ENCODE results near the gene PTPN5.

The PTPN5 gene

DNA sequence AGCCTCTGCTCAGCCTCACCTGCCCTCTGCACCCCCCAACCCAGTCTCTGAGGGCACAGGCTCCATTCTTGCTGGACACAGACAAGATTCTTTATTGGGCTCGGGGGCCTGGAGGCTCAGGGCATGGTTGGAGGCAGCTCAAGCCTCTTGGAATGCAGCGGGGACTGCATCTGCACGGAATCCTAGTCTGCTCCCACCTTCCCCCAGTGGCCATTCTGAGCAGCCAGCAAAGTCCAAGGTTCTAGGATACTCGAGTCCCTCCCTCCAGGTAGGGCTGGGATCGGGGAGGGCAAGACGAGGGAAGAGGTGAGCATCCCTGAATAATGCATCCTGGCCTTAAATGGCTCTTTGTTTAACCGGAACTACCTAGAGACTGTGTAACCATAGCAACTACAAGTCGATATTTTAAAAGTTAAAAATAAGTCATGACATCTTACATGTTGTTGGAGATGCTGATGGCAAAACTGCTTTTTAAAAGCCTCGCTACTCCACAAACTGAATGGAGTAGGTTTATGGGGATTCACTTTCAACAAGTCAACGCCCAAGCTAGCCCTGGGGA lies 54.9 kb downstream of the PTPN5 start:
- no peak for DNase-seq

DNA sequence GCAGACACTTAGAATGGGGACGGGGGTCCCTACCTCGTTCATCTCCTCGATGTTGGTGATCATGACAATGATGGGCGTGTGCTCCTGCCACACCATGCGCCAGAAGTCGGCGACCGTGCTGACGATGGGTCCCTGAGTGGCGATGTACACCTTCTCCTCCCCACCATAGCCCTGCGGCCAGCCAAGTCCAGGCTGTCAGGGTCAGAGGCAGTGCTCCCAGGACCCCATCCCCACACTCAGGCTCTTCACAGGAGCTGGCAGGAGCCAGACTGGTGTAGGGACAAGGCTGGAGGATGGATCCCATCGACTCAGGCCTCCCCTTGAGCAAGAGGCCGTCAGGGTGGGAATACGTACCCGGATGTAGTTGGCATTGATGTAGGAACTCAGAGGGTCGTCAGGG lies 58.4 kb downstream of the PTPN5 start:
- no peak for DNase-seq

DNA sequence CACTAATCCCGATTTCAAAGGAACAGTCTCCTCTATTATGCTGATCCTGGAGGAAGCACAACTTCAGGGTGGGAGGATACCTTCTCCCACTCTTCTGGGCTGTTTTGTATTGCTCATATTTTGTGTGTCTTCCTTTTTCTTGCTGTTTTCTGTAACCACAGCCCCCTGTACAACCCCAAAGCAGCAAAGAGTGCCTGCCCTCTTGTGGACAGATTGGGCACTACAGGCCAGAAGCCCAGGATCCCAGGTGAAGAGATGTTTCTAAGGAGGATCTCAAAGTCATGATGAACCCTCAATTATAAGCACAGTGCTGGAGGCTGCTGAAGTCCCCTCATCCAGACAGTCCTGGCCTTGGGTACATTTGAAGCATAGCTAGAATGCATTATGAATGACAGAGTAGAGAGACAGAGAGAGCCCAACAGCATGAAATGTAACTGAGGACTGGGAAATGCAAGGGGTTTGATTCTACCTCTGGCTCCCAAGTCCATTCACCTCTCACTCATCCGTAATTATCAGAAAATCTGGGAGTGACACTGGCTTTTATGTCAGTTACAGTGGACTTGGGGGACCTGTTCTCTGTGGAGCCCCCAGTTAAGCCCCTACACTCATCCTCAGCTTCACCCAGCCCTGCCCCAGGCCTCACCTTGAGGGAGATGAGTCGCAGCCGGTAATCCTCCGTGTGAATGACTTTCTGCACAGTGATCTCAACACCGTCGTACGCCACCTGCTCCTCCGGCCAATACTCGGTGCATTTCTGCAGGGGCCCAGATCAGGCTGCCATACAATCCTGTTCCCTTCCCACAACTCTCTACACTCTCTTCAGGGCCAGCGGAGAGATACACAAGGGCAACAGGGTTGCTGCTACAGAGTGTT lies 59.4 kb downstream of the PTPN5 start:
- DNase-seq, result peak; percentile 82

DNA sequence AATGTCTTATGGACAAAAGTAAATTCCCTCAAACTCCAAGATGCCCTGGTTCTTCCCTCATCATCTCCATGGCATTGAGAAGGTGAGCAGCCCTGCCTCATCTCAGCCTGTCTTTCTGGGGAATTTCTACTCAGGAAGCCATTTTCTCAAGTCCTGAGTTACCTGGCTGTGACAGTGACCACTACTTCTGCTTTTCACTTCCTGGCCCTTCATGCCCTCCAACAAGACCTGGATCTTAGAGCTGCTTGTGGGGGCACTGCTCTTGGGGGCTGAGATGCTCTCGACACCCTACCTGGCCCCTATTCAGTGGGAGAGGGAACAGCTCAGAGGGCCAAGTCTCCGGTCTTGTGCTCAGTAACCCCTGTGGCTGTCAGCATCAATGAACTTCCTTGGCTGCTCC lies 60.2 kb downstream of the PTPN5 start:
- DNase-seq, result no peak

DNA sequence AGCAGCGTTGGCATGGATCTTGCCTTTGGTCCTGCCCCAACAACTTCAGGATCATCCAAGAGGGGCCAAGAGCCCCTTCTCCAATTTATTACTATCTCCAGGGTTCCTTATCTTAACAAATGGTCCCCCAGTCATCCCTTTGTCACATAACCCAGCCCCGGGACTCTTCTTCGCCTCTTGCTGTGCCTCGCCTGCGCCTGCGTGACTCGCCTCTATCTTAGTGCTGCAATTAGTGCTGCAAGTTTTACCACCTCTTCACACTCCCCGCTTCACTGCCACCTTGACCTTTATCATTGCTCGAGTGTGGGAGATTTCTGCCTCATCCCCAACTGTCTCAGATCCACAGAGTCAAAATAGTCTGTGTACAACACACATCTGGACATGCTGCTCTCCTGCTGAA lies 61.6 kb downstream of the PTPN5 start:
- no peak for DNase-seq

DNA sequence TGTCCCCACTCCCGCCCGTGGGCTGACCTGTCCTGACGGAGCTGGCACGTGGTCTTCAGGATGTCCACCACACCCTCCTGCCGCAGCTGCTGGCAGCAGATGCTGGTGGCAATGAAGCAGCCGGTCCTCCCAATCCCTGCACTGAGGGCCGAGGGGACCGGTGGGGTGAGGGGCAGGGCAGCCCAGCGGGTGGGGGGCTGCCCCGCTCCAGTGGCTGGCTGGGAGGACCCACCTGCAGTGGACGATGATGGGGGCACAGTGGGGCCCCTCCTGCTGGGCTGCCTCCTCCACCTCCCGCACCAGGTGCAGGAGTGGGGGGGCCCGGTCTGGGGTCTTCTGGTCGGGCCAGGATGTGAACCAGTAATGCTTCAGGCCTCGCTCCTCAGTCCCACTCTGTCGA lies 62.2 kb downstream of the PTPN5 start:
- DNase-seq, result no peak

DNA sequence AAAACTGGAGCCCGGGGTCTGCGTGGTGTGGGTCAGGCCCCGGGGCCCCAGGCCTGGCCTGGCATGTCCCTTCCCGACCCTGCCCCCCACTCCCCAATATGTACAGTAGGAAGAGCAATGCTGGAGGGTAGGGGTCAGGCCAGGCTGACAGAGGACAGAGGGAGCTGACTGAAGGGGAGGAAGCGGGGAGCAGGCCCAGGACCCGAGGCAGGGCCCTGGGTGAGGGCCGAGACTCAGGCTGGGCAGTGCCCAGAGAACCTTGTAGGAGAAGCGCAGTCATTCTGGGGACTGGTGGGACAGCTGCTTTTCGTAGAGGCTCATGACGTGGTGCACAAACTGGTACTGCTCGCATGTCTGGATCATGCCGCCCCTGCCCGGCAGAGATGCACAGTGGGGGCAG lies 62.9 kb downstream of the PTPN5 start:
- DNase-seq, result no peak

DNA sequence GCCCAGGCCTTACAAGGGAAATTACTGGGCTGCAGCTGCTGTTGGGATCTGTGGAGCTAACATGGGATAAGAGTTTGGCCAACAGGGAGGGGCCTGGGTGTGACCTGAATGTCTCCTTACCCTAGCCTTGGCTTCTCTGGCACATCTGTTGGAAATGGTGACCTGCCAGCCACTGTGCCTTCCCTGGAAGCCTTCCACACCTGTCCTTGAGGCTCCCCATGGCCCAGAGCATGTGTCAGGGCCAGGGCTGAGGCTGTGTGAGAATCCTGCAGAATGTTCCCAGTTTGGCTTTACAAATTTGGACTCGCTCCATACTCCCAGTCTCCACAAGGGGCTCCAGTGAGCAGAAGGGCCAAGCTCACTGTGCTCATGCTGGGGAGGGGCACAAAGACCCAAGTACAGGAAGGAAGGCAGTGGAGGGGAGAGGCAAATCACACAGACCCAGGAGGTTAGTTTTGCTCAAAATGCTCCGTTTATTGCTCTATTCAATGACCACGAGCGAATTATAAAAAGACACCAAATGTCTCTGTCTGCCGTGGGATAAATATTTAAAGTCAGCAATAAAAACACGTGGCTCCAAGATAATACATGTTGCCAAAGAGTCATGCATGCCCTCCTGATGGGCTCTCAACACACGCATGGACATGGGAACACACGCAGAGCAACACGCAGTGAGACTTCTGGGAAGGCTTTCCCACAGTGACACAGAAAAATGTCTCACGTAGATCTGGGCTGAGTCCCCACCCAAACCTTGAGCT lies 63.9 kb downstream of the PTPN5 start:
- peak; percentile 60 for DNase-seq

DNA sequence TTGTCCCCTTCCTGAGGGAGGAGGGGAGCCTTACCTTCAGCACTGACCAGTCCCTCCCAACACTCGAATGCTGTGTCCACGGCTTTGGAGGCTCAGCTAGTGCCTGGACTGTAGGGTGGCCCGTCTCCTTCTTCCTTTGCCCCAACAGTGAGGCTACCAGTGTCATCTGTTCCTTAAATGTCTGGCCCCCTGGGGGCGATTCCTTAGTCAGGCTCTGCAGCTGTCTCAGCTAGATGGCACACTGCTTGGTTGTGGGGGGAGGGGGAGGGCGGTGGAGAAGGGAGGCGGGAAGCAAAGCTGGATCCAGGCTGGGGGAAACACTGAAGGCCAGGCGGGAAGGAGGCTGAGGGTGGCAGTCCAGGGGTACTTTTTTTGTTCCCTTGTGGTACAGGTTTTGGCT lies 65.6 kb downstream of the PTPN5 start, which contains the start of gene IGSF22:
IGSF22 (minus strand) TSS at position 149 of the 400 bp plus-strand sequence. CDS start 1,952 bp downstream, outside the sequence.
- no peak for DNase-seq

DNA sequence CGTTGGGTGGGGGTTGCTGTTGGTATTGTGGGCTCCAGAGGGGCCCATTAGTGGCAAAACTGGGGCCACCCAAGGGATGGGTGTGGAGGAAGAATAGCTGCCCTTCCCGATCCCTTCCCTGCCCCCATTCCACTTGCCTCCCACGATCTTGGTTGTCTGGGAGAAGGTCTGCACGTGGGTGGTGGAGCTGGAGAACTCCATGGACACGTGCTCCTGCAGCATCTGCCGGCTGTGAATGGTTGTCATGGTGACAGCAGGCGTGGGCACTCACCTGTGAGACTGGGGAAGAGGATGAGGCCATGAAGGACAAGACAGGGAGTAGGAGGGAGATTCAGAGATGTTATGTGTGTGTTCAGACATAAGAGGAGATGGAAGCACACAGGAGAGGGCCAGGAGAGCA lies 67.6 kb downstream of the PTPN5 start:
- no peak for DNase-seq

DNA sequence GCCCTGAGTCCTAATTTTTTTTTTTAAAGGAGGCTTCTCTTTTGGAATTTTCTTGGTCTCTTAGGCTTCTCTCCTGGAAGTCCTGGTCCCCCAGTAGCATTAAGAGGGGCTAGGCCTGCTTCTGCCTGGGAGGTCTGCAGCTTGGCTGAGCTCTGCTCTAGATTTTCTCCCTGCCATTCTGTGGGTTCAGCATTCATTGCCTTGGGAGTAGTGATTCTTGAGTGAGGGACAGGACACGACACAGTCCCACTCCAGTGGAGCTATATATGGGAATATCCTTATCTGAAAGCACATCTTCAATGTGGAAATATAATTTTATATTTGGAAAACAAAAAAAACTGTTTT lies 69.3 kb downstream of the PTPN5 start:
- no peak for DNase-seq

DNA sequence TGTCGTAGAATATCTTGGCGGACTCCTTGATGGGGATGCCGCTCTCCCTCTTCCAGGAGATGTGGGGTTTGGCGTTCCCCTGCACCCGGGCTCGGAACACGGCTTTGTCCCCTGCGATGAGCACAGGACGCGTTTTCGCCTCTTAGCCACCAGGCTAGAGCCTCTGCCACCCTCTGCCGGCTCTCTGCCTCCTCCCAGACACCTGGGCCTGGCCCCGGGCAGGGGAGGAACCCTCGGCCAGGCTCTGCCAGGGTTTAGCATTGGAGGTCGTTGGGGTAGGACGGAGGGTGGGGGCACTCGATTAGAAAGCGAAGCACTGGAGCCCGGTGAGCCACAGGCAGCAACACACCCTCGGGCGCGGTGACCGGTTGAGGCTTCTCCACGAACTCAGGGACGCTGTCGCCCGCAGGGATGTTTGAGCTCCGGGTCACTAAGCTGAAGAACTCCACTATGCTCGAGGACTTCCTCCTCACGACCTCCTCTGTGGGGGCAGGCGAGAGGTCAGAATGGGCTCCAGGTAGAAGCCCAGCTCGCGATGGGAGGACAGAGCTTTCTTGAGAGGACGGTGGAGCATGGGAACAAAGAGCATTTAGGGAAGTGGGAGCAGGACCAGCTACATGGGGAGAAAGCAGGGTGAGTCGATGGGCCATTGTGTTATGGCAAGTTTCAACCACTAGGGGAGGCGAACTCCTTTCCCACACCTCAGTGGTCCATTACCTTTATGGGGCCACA lies 69.9 kb downstream of the PTPN5 start:
- DNase-seq, result peak; percentile 58

DNA sequence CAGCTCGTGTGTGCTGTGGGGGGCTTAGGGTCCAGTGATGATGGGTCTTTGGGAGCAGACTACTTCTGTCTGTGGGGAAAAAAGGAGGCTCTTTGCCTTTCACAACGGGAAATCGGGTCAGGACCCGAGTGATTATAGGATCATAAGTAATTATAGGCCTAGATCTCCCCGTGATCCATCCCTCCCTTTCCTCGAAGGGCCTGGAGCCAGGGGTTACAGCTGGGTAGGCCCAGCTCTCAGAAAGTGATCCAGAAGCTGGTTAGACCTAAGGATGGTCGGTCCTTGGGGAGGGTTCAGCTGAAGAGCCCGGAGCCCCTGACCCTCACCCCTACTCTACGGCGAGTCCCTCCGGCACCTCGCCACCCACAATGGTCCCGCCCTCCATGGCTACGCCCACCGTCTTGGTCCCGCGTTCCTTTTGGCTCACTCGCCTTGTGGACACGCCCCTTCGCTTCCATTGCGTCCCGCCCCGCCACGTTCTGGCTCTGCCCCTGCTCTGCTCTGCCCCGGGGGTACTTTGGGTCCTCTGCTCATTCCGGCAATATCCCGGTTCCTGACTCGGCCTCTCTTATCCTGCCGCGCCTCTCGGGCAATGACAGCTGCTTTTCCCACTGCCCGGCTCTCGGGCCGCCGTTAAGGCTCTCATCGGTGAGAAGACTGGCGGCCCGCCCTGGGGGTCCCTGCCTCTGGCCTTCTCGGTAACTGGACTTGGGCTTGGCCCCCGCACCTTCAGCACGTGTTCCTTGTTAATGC lies 70.6 kb downstream of the PTPN5 start:
- peak; percentile 87 for DNase-seq

DNA sequence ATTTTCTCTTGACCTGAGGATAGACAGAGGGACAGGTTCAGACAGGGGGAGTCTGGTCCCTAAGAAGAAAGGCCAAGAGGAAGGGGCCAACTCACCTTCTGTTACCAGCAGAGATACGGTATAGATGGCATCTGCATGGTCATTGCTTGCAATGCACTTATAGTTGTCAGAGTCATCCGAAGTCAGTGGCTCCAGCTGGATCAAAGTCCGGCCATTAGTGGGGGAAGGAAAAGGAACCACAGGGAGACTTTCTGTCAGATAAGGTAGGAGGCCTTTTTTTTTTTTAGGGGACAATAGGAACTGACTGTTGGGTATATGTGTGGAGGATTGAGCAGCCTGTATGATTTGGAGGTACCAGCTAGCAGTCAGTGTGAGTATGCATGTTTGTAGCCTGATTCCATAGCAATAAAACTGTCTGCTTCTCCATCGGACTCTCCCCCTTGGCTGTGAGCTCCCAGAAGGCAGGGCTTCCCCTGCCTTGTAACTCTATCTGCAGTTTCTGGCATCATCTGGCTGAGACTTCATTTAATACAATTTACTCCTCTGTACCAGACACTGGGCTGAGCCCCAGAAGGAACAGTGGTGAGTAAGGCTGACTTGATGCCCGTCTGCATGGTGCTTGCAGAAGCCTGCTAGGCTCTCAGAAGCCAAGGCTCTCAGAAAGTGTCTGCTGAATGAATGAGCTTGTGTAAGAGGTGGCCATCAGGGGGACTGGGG lies 71.3 kb downstream of the PTPN5 start:
- no peak for DNase-seq

DNA sequence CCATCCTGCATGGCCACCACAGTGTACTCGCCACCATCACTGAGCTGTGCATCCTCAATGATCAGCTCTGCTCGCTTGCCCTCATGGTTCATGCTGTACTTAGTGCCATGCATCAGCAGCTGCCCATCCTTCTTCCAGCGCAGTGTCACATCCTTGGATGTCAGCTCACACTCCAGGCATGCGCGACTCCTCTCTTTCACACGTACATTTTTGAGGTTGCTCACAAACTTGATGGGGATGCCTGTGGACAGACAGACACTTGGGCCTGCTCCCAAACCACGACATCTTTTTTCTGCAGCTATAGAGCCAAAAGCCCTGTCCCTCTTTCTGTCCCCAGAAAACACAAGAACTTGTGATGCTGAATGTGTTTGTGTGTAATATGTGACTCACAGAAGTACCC lies 76.1 kb downstream of the PTPN5 start:
- no peak for DNase-seq

DNA sequence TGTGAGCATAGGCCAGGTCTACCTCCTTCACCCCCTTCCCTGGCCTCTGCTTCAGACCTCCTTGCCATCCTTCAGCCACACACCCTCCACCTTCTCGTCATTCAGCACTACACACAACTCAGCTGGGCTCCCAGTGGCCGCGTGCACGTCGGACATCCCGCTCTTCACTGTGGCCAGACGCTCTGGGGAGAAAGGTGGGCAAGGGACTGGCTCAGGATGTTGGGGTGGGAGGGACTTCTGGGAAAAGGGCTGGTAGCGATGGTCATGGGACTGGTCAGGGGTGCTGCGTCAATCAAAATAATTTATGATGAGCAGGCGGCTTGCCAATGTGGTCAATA lies 77.2 kb downstream of the PTPN5 start:
- DNase-seq, result no peak

DNA sequence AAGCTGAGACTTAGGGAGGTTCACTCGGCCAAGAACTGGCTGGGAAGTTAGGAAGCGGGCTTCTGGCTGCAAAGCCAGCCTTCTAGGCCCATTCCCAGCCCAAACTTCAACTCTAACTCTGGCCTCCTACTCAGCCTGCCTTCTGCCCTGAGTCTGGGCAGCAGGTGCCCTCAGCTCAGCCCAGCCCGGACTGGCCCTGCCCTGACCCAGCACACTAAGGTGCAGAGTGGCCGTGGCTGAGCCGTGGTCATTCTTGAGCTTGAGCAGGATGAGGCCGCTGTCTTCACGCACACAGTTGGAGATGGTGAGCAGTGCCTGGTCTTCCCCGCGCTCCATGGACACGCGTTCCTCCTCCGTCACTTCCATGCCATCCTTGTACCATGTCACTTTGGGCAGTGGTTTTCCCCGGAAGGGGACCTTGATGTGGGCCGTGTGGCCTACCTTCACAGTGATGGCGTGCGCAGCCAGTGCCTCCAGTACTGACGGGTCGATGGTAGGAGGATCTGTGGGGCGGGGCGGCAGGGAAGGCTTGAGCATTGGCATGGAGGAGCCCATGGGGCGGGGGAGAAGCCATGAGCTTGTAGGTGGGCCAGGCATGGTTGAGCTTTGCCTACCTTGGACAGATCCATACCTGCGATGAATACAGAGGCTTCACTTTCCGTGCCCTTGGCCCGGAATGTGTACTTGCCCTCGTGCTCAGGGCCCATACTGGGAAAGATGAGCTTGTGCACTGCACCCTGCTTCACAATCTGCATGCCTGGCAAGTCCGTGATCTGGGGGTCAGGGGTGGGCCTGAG lies 77.8 kb downstream of the PTPN5 start:
- no peak for DNase-seq

DNA sequence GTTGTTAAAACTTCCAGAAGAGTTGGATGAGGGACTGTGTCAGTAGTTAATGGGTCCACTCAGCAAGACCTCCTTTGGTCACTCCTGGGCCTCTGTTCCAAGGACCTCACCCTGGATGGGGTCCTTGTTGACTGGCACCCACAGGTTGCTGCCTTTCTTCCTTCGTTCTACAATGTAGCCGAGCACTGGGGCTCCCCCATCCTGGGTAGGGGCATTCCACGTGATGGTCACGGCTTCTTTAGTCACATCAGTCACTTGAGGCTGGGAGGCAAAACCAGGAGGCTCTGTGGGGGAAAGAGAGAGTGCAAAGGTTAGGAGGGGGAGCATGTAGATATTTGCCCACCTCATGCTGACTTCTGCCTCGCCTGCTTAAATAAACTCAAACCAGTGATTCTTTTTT lies 81.1 kb downstream of the PTPN5 start:
- DNase-seq, result no peak

DNA sequence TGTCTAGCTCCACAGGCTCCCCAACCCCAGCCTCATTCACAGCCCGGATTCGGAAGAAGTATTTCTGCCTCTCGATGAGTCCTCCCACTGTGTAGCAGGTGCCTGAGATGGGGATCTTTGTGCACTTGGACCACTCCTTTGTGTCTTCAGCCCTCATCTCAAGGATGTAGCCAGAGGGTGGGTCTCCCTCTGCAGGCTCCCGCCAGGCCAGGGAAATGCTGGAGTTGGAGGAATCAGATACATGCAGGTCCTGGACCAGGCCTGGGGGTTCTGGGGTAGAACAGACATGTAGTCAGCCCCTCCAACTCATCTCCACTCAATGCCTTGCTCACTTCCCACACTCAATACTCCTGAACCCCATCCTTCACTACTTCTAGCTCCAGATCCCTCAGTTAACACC lies 82.2 kb downstream of the PTPN5 start:
- DNase-seq, result no peak

DNA sequence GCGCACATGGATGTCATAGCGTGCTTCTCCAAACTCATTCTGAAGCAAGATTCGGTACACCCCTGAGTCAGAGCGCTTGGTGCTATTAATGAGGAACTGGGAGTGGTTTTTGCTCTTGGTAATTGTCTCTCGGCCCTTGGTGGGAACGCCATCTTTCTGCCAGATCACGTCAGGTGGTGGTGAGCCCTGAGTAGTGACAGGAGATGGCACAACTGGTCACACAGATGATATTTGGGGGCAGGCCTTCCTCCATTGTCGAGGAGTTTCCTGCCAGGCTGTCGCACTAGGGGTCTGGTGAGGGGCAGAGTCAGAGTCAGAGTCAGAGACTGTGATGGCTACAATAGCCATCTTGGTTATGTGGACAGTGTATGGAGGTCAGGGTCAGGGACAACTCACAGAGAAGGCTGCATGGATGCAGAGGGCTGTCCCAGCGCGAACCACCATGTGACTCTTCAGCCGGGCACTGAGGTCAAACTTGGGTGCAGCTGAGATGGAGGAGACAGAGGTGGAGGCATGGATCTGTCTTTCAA lies 83.7 kb downstream of the PTPN5 start:
- no peak for DNase-seq
